Fibroblast of skin of scalp (primary cell): ENCODE measurements around the gene SEMA3F.

Experiments used
- DNase-seq: peaks from one replicate; pipeline ENCODE4 v3.0.0-alpha.2; 2013

Gene SEMA3F

GRCh38 chr3:50132421-50133282 is 22.5 kb upstream of the SEMA3F start:
- no peak for DNase-seq

GRCh38 chr3:50133283-50133615 is 21.9 kb upstream of the SEMA3F start:
- DNase-seq, result no peak

- no peak for DNase-seq
These were observed 20.8 kb upstream of the SEMA3F start for GRCh38 chr3:50134367-50134766.

- DNase-seq, result no peak
These were observed 19.2 kb upstream of the SEMA3F start for GRCh38 chr3:50135964-50136363.

- DNase-seq, result no peak
These were observed 18.3 kb upstream of the SEMA3F start for GRCh38 chr3:50136714-50137405.

- no peak for DNase-seq
These were observed 17.6 kb upstream of the SEMA3F start for GRCh38 chr3:50137531-50137930.

- DNase-seq, result peak; percentile 48
These were observed 16.6 kb upstream of the SEMA3F start for GRCh38 chr3:50138266-50139200.

- no peak for DNase-seq
These were observed 15.8 kb upstream of the SEMA3F start for GRCh38 chr3:50139308-50139707.

GRCh38 chr3:50139718-50140423 is 15.3 kb upstream of the SEMA3F start:
- DNase-seq, result no peak

- DNase-seq, result no peak
These were observed 14.1 kb upstream of the SEMA3F start for GRCh38 chr3:50140990-50141389.

GRCh38 chr3:50146316-50146901 is 8.7 kb upstream of the SEMA3F start:
- DNase-seq, result no peak

- DNase-seq, result no peak
These were observed 8.1 kb upstream of the SEMA3F start for GRCh38 chr3:50147016-50147415.

- no peak for DNase-seq
These were observed 7.7 kb upstream of the SEMA3F start for GRCh38 chr3:50147447-50147846.

GRCh38 chr3:50147861-50148260 is 7.3 kb upstream of the SEMA3F start:
- no peak for DNase-seq

- no peak for DNase-seq
These were observed 4.7 kb upstream of the SEMA3F start for GRCh38 chr3:50150404-50150750.

GRCh38 chr3:50150863-50151686 is 4.0 kb upstream of the SEMA3F start:
- no peak for DNase-seq

- no peak for DNase-seq
These were observed 3.4 kb upstream of the SEMA3F start for GRCh38 chr3:50151728-50152127.

- DNase-seq, result no peak
These were observed 1.2 kb upstream of the SEMA3F start for GRCh38 chr3:50153782-50154475.

GRCh38 chr3:50154476-50154839 is 666 bp upstream of the SEMA3F start:
- no peak for DNase-seq

GRCh38 chr3:50155491-50155878 is 361 bp downstream of the SEMA3F start:
- no peak for DNase-seq

GRCh38 chr3:50155891-50156290 is 767 bp downstream of the SEMA3F start:
- no peak for DNase-seq
